ENCODE results near the gene MNX1.

MNX1 gene

DNA sequence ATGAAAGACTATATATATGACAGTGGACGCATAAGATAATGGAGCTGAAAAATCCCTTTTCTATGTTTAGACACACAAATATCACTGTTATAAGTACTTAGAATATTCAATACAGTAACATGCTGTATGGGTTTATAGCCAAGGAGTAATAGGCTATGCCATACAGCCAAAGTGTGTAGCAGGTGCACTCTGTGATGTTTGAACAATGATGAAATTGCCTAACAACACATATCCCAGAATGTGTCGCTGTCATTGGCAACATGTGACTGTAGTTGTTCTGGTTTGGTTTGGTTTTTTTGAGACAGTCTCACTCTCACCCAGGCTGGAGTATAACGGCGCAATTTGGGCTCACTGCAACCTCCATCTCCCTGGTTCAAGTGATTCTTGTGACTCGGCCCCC lies 34.8 kb downstream of the MNX1 start:
- no peak overlapping the region for H3K4me3 ChIP-seq (ENCODE audit: low read depth, low read length)
- TF ChIP-seq CTCF (IDR thresholded peaks at IDR 0.05; ENCODE audit: low read depth, low read length, missing control alignments), result no peak
- no peak for DNase-seq (ENCODE audit: low read depth)
- in situ Hi-C loops (cut with HindIII; ENCODE audit: low sequenced_read_pairs), result no loop called here

DNA sequence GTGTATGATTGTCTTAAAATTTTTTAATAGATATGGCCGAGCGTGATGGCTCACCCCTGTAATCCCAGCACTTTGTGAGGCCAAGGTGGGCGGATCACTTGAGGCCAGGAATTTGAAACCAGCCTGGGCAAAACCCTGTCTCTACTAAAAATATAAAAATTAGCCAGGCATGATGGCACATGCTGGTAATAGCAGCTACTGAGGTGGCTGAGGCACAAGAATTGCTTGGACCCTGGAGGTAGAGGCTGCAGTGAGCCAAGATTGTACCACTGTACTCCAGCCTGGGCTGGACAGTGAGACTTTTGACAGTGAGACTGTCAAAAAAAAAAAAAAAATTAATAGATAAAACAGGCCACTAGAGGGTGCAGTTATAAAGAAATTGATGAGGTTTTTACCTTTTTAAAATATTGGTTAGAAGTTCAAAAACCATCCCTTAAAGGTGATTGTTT lies 40.5 kb downstream of the MNX1 start:
- TF ChIP-seq CTCF (IDR thresholded peaks at IDR 0.05; ENCODE audit: low read depth, low read length, missing control alignments), result no peak
- no peak for DNase-seq (ENCODE audit: low read depth)
- no peak overlapping the region for H3K4me3 ChIP-seq (ENCODE audit: low read depth, low read length)
- in situ Hi-C loops (cut with HindIII; ENCODE audit: low sequenced_read_pairs), result no loop called here

GRCh38 chr7:156968183-156968582 lies 42.3 kb downstream of the MNX1 start:
- TF ChIP-seq CTCF (IDR thresholded peaks at IDR 0.05; ENCODE audit: low read depth, low read length, missing control alignments), result no peak
- in situ Hi-C loops (cut with HindIII; ENCODE audit: low sequenced_read_pairs), result no loop called here
- DNase-seq (ENCODE audit: low read depth), result no peak
- no peak overlapping the region for H3K4me3 ChIP-seq (ENCODE audit: low read depth, low read length)

- no peak for TF ChIP-seq CTCF (IDR thresholded peaks at IDR 0.05; ENCODE audit: low read depth, low read length, missing control alignments)
- DNase-seq (ENCODE audit: low read depth), result no peak
- H3K4me3 ChIP-seq (ENCODE audit: low read depth, low read length), result no peak overlapping the region
- in situ Hi-C loops (cut with HindIII; ENCODE audit: low sequenced_read_pairs), result no loop called here
Measured at GRCh38 chr7:156966387-156966786, 44.1 kb downstream of the MNX1 start.

DNA sequence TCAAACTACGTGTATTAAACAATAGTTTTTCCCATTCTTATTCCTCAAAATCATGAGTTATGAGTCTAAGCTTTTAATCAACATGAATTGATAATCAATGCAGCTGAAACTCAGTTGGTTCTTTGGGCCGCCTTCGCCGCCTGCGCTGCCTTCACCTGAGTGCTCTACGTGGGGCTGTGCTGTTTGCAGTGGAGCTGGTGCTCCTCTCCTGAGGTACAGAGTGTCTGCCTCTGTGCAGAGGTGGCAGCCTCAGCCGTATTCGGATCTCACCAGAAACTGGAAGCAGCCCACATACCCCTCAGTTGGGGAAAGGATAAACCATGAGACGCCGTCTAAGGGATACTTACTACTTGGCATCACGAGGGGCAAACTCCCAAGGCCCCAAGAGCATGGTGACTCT lies 45.5 kb downstream of the MNX1 start:
- no peak for DNase-seq (ENCODE audit: low read depth)
- TF ChIP-seq CTCF (IDR thresholded peaks at IDR 0.05; ENCODE audit: low read depth, low read length, missing control alignments), result no peak
- in situ Hi-C loops (cut with HindIII; ENCODE audit: low sequenced_read_pairs), result no loop called here
- H3K4me3 ChIP-seq (ENCODE audit: low read depth, low read length), result no peak overlapping the region

DNA sequence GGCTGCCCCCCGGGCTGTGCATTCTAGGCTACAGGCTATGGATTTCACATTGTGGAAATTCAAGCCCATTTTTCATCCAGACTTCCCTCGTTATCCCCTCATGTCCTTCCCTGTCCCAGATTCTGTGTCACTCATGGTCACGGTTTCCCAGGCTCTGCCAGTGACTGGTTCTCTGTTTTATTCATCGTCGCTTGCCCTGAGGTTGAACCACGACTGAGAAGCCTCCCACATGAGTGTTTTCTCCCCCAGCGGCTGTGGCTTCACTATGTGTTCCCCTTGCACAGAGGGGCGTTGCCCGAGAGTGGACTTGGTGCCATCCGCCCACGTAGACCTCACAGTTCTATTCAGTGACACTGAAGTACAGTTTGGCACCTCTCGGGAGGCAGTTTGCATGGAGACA lies 47.0 kb downstream of the MNX1 start:
- TF ChIP-seq CTCF (IDR thresholded peaks at IDR 0.05; ENCODE audit: low read depth, low read length, missing control alignments), result no peak
- H3K4me3 ChIP-seq (ENCODE audit: low read depth, low read length), result no peak overlapping the region
- in situ Hi-C loops (cut with HindIII; ENCODE audit: low sequenced_read_pairs), result no loop called here
- no peak for DNase-seq (ENCODE audit: low read depth)

GRCh38 chr7:156962897-156963296 lies 47.6 kb downstream of the MNX1 start:
- in situ Hi-C loops (cut with HindIII; ENCODE audit: low sequenced_read_pairs), result no loop called here
- no peak overlapping the region for H3K4me3 ChIP-seq (ENCODE audit: low read depth, low read length)
- no peak for TF ChIP-seq CTCF (IDR thresholded peaks at IDR 0.05; ENCODE audit: low read depth, low read length, missing control alignments)
- no peak for DNase-seq (ENCODE audit: low read depth)
